ENCODE data around the gene TRPC5OS.

The TRPC5OS gene

GRCh38 chrX:111875881-111876280 lies at the start of gene TRPC5OS:
Gene TRPC5OS (plus strand): TSS chrX:111876181. CDS start chrX:111901850, 25,669 bp downstream.
- no peak for DNase-seq

GRCh38 chrX:111829345-111829744 lies 46.6 kb upstream of the TRPC5OS start:
- DNase-seq, result no peak

DNA sequence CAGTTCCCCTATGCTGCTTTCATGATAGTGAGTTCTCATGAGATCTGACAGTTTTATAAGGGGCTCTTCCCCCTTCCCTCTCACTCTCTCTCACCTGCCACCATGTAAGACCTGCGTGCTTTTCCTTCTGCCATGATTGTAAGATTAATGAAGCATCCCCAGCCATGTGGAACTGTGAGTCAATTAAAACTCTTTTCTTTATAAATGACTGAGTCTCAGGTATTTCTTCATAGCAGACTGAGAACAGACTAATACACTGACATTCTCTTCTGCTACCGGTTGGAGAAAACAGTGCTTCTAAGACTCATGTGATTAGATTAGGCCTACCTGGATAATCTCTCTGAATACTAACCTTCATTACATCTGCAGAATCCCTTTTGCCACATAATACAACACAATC lies 45.4 kb upstream of the TRPC5OS start:
- DNase-seq, result no peak

DNA sequence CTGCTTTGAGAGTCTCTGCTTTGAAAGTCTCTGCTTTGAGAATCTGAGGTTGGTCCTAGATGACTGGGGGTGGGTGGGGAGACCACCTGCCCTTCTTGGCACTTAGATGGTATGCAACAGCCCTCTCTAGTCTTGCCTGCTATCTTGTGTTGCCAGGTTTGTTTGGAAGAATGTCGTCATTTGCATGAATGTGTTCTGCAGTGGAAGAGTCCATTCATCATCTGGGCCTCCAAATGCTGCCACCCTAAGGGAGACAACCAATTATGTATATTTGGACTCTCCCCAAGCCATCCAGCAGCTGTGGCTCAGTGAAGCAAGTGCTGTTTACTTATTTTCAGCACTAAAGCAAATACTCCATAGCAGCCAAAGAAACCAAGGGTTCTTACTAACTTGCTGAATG lies 44.6 kb upstream of the TRPC5OS start:
- no peak for DNase-seq

- DNase-seq, result no peak
Measured at GRCh38 chrX:111837197-111837596, 38.8 kb upstream of the TRPC5OS start.

- no peak for DNase-seq
Measured at GRCh38 chrX:111847491-111848133, 28.4 kb upstream of the TRPC5OS start.

GRCh38 chrX:111848541-111848940 lies 27.4 kb upstream of the TRPC5OS start:
- DNase-seq, result no peak

- no peak for DNase-seq
Measured at GRCh38 chrX:111850975-111851374, 25.0 kb upstream of the TRPC5OS start.

- DNase-seq, result no peak
Measured at GRCh38 chrX:111854556-111855490, 21.2 kb upstream of the TRPC5OS start.

DNA sequence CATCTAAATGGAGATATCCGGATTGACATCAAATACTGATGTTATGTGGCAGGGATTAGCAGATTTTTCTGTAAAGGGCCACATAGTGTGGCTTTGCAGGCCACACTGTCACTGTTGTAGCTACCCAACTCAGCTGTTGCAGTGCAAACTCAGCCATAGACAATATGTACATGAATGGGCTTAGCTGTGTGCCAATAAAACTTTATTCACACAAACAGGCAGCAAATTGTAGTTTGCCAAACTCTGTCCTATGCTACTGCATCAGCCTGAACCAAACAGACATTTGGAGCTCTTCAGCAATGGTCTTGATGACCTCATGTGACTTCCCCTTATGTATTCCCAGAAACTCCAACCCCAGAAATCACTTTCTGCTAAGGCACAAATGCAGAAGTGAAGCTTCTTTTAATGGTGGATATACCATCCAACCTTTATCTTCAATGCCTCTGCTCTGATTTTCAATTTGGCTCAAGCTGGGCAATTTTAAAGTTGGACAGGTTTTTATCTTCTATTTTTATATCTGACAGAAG lies 18.4 kb upstream of the TRPC5OS start:
- no peak for DNase-seq

GRCh38 chrX:111861605-111862004 lies 14.4 kb upstream of the TRPC5OS start:
- no peak for DNase-seq

- DNase-seq, result no peak
Measured at GRCh38 chrX:111867236-111867635, 8.7 kb upstream of the TRPC5OS start.

DNA sequence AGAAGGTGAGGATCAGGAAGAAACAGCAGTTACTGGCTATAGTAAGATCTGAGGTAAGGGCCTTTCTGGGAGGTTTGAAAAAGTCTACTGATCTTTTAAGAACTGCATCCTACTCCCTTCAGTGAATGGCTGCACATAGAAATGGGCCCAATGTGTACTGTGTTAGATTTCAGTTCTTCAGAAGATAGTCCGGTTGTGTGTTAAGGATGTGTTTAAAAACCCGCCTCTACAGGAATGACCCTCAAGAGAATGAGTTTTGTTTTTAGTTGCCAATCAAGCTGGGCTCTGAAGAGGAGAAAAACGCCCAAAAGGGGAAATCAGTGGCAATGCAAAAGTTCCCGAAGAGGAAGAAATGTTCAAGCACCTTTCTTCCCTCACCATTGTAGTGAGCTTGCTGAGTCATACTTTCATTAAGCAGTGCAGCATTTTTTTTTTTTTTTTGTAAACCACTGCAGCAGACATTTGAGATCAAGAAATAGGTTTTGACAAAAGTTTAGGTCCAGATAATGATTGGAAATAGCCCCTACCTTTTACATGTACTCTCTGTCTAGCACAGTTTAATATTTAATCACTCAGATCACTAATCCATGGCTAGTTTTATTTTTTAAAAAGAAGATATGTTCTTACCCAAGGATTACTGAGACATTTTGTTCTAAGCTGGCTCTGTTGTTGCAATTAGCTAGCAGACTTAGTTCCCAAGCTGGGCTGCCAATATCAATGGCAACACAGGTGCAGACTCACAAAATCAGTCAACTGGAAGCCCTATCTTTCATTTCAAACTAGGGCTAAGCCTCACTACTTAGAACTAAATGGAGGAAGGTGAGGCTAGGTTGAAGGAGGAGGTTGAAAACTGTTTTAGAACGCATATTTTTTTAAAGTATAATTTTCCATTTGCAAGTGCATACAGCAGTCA lies 7.0 kb upstream of the TRPC5OS start:
- DNase-seq, result no peak

DNA sequence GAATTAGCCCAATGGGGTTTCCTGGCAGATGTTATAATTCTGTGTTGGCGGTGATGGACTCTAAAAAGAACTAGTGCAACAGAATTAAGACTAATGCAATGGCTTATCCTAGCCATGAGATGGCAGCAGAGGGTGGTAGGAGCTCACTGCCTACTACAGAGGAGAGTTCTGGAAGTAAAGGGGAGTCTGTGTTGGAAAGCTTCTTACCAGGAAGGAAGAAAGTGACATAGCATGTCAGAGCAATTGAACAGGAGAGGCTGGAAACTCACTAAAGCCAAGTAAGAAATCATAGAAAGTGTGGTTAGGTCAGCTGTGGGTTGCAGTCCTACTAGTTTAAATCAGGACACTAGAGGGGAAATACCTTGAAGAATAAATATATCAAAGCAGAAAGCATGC lies 6.3 kb upstream of the TRPC5OS start:
- DNase-seq, result no peak

GRCh38 chrX:111874241-111874640 lies 1.7 kb upstream of the TRPC5OS start:
- no peak for DNase-seq

GRCh38 chrX:111876646-111877045 lies 665 bp downstream of the TRPC5OS start:
- no peak for DNase-seq

- no peak for DNase-seq
Measured at GRCh38 chrX:111877681-111878080, 1.7 kb downstream of the TRPC5OS start.

- DNase-seq, result no peak
Measured at GRCh38 chrX:111880735-111881134, 4.8 kb downstream of the TRPC5OS start.

DNA sequence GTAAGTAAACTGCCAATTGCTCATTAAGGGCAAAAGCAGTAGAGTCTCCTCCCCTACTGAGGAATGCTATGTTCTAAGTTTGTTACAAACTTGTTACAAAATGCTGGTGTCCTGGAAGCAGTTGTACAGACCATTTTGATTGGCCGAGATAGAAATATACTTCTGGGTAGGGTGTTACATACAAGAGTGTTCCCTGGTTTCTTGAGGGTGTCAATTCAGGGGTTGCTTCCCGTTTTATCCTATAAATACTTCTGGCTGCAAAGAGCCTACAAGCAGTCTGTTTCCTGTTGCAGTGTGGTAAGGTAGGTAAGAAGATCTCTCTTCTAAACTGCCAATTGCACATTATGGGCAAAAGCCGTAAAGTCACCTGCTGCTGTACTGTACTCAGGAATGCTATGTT lies 5.7 kb downstream of the TRPC5OS start:
- DNase-seq, result no peak

DNA sequence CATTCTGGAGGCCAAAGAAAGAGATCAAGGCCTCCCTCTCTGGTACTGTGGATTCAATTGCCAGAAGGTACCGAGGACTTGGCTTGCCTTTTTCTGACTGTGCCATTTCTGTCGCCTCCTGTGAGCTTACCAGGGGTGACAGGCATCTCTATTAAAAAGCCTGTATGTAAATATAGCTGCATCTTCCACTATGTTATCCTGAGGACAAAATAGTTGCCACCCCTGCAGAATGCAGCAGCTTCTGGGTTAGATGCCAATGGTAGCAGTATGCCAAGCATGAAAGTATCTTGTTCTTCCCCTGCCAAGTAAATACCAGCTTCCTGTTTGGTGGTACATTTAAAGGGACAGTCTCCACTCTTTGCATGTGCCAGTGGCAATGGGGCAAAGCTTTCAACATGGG lies 10.7 kb downstream of the TRPC5OS start:
- no peak for DNase-seq

DNA sequence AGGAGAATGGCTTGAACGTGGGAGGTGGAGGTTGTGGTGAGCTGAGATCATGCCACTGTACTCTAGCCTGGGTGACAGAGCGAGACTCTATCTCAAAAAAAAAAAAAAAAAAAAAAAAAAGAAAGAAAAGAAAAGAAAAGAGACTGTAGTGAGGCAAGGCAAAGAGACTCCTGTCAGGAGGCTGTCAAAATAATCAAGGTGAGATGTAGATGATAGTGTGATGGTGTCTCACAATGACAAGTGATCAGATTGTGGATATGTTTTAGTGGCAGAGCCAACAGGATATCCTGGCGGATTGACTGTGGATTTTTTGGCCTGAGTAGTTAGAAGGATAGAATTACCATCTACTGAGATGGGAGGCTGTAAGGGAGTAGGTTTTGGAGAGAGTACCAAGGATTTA lies 12.6 kb downstream of the TRPC5OS start:
- no peak for DNase-seq

DNA sequence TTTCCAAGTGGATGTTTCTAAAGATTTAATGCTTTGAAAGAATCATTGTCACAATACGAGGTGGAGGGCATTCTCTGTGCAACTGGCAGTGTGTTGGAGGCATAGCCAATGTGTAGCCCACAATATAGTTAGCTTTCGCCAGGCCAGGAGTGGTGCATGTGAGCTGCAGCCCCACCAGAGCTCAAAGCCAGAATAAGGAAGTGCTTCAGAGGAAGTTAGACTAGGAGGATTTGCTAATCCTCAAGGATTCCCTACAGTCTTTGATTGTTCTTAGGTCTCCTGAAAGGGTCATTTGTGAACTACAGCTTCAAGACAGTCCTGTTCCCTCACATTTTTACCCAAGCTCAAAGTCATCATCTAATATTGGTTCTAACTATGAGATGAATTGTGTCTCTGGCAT lies 16.4 kb downstream of the TRPC5OS start:
- DNase-seq, result no peak

DNA sequence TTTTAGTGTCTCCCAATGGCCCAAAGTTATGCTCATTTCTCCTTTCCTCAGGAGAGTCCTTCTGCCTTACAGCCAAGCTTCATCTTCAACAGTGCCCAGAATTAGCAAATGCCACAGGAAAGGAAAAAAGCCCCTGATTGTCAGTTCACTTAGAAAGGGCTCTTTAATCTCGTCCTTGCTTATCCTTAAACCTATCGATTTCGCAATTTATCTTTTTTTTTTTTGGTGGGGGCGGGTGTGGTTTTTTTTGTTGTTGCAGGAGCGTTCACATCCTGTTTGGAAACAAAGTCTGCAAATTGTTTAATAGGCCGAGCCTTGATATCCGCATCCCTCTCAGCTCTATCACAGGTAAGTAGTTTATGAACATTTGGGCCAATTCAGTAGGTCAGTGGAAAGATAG lies 20.2 kb downstream of the TRPC5OS start:
- no peak for DNase-seq

All from GOT3 (cell line).